ENCODE results near the gene DTNB. TPM values are rescaled to one million over a fixed set of nuclear protein-coding genes. Genes with fewer than 3 reads are reported as not detected.

Gene DTNB
- total RNA-seq, 1 donor from 2014 or later: 28.9 TPM

DNA sequence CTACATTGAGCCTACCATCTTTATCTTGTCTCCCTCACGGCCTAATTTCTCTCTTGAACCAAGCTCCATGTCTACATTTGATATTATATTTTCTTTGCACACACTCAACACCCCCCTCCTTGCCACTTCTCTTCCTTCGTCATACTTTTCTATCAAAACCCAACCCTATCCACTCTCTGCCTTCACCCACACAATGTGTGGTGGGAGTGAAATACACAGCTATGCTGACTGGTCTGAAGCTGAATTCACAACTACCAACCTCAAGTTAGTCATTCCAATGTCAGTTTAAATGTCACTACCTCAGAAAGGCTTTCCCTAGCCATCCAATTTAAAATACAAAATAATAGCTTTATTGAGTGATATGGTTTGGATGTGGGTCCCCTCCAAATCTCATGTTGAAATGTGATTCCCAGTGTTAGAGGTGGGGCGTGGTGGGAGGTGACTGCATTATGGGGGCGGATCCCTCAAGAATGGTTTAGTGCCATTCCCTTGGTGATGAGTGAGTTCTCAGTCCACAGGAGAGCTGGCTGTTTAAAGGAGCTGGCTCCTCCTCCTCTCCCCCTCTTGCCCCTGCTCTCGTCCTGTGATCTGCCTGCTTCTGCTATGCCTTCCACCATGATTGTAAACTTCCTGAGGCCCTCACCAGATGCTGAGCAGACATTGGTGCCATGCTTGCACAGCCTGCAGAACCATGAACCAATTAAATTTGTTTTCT lies 112.1 kb downstream of the DTNB start:
- Mint-ChIP-seq H3K27ac (no peak overlapping the region), H3K27me3 (no peaks in the 10 kb centered on the region), H3K4me3 (no peak overlapping the region), H3K9me3 (peaks cover 9% of the 10 kb centered on the region), H3K4me1 (peaks cover 56% of the 10 kb centered on the region), H3K36me3 (ENCODE audit: low read depth) (no peaks in the 10 kb centered on the region)
- CTCF ChIA-PET: interaction anchor here (1.1 kb wide), 1 partner anchor 254 kb away, joined by 3 read pairs; no protein-coding TSS in a partner anchor
- ATAC-seq (ENCODE audit: low read depth): no peak
- TF ChIP-seq, protein P1, sequence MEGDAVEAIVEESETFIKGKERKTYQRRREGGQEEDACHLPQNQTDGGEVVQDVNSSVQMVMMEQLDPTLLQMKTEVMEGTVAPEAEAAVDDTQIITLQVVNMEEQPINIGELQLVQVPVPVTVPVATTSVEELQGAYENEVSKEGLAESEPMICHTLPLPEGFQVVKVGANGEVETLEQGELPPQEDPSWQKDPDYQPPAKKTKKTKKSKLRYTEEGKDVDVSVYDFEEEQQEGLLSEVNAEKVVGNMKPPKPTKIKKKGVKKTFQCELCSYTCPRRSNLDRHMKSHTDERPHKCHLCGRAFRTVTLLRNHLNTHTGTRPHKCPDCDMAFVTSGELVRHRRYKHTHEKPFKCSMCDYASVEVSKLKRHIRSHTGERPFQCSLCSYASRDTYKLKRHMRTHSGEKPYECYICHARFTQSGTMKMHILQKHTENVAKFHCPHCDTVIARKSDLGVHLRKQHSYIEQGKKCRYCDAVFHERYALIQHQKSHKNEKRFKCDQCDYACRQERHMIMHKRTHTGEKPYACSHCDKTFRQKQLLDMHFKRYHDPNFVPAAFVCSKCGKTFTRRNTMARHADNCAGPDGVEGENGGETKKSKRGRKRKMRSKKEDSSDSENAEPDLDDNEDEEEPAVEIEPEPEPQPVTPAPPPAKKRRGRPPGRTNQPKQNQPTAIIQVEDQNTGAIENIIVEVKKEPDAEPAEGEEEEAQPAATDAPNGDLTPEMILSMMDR (IDR thresholded peaks at IDR 0.05): no peak
- POLR2A ChIA-PET: no interaction called here
- DNase-seq: no peak
- intact Hi-C loops (cut with micrococcal nuclease): no loop called here

DNA sequence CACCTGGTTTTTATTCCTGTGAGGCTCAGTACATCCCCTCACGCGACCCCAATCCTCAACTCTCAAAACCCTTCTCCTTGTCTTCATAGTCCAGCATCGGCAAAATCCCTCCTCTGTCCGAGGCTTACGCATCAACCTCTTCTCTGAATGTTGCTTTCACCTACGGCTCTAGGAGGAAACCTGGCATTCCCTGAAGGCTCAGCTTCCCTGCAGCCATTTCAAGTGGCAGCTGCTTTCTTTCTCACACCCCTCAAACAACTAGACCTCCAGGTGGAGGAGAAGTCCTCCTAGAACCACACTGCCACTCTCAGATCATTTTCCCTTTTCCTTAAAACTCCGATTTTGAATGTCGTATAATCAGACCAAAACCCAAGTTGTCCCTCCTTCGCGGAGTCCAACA lies 114.2 kb downstream of the DTNB start:
- H3K36me3 Mint-ChIP-seq (ENCODE audit: low read depth): no peaks in the 10 kb centered on the region
- H3K4me3 Mint-ChIP-seq: no peak overlapping the region
- H3K9me3 Mint-ChIP-seq: peaks cover 9% of the 10 kb centered on the region
- TF ChIP-seq, protein P1 (IDR thresholded peaks at IDR 0.05): no peak
- intact Hi-C loops (cut with micrococcal nuclease): loop anchor here (2.0 kb wide), 2 partner anchors 196 to 390 kb away; partner anchors contain the start of gene POMC
- peak overlapping the region; percentile 42 for H3K27ac Mint-ChIP-seq
- peaks cover 52% of the 10 kb centered on the region for H3K4me1 Mint-ChIP-seq
- ChIA-PET POLR2A (interaction anchor here (1.5 kb wide), 2 partner anchors 194 to 197 kb away, joined by 3 to 8 read pairs; no protein-coding TSS in a partner anchor), CTCF (no interaction called here)
- DNase-seq (no peak), ATAC-seq (ENCODE audit: low read depth) (no peak)
- no peaks in the 10 kb centered on the region for H3K27me3 Mint-ChIP-seq

DNA sequence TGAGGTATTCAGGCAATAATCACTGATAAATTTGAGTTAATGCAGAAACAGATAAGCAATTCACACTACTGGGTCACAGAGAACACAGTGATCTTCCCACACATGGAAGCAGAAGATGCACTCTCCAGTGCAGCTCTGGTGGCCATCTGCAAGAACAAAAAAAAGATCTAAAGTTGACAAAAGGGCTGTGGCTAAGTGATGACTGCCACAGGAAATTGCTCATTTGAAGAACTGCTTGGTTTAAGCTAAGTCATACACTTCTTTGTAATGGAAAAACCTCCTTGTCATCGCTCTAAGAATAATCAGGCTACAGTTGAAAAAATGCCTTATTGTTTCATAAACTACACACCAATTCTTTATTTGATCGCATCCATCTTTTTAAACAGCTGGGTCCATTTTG lies 115.1 kb downstream of the DTNB start:
- DNase-seq (no peak), ATAC-seq (ENCODE audit: low read depth) (peak; percentile 87)
- intact Hi-C loops (cut with micrococcal nuclease): loop anchor here (2.0 kb wide), 2 partner anchors 195 to 389 kb away; partner anchors contain the start of gene POMC
- TF ChIP-seq, protein P1 (IDR thresholded peaks at IDR 0.05): no peak
- H3K9me3 Mint-ChIP-seq: peaks cover 5% of the 10 kb centered on the region
- ChIA-PET CTCF (no interaction called here), POLR2A (interaction anchor here (1.5 kb wide), 2 partner anchors 193 to 196 kb away, joined by 3 to 8 read pairs; no protein-coding TSS in a partner anchor)
- peak overlapping the region; percentile 21 for H3K4me3 Mint-ChIP-seq
- no peaks in the 10 kb centered on the region for H3K36me3 Mint-ChIP-seq (ENCODE audit: low read depth)
- peak overlapping the region; percentile 42 for H3K27ac Mint-ChIP-seq
- H3K27me3 Mint-ChIP-seq: no peaks in the 10 kb centered on the region
- peaks cover 43% of the 10 kb centered on the region for H3K4me1 Mint-ChIP-seq

DNA sequence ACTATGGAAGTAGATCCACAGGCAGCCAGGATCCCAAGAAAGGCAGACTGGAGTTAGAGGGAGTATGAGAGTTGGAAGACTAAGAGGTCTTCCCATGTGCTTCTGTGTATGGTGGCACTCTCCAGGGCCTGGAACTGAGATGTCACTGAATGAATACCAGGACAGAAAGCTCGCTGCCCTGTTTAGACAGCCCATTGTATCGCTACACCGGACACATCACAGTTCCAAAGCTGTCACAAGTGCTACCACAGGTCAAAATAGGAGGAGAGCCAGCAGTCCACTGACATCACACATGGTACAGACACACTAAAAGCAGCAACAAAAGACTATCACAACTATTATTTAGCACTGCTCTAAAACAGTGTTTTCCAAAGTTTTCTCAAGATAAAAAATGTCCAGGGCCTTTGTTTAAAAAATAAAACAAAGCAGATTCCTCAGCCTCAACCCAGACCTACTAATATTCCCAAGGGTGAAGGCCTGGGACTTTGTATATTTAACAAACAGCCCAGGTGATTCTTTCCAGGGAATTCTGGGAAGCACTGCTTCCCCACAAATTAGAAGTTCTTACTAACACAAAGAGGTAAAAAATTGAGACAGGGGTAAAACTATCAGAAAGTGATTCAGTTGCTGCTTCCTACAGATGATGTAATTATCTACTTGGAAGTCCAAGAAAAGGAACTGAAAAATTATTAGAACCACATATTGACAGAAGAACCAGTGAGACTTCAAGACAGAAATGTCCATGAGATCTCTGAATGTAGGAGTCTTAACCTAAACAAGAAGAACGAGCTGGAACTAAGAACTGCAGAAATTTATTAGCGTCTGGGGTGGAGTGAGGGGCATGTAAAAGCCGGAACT lies 116.0 kb downstream of the DTNB start:
- TF ChIP-seq, protein P1 (IDR thresholded peaks at IDR 0.05): no peak
- H3K9me3 Mint-ChIP-seq: no peaks in the 10 kb centered on the region
- no peaks in the 10 kb centered on the region for H3K36me3 Mint-ChIP-seq (ENCODE audit: low read depth)
- ChIA-PET CTCF (interaction anchor here (1.2 kb wide), 1 partner anchor 392 kb away, joined by 4 read pairs; no protein-coding TSS in a partner anchor), POLR2A (interaction anchor here (0.5 to 1.5 kb wide), 3 partner anchors 192 to 254 kb away, joined by 3 to 8 read pairs (median 3); no protein-coding TSS in a partner anchor)
- H3K4me3 Mint-ChIP-seq: peak overlapping the region; percentile 40
- H3K4me1 Mint-ChIP-seq: peaks cover 40% of the 10 kb centered on the region
- no peaks in the 10 kb centered on the region for H3K27me3 Mint-ChIP-seq
- ATAC-seq (ENCODE audit: low read depth) (peak; percentile 52), DNase-seq (no peak)
- intact Hi-C loops (cut with micrococcal nuclease): loop anchor here (2.0 kb wide), 2 partner anchors 195 to 389 kb away; partner anchors contain the start of gene POMC
- peak overlapping the region; percentile 43 for H3K27ac Mint-ChIP-seq

Data from activated B cell treated with CpG ODN at 0.5 μM for 24 hours (primary cell).